ENCODE data around the gene SMAD9. TPM values are rescaled to one million over a fixed set of nuclear protein-coding genes. Genes with fewer than 3 reads are reported as not detected.

SMAD9 gene
- total RNA-seq, 1 experiment from 2014 or later, result 0.19 TPM

DNA sequence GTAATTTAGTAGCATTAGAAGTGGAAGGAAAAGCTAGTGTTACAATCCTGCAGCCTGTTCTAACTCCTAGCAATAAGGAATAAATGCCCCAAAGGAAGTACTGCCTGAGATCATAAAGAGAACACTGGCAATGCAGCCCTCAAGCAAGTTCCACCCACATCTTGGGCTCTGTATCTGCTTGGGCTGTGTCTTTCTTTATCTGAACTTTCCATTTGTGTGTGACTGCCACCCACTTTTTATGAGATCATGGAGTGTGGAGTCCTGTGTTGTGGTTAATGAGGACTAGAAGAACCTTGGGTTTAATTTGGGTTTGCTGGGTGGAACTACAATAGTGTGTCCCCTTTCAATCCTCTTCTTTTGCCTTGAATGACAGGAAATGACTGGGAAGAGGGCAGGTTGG is 62.8 kb downstream of the SMAD9 start:
- Histone ChIP-seq H2AFZ (ENCODE audit: low read length) (no peak overlapping the region), H3K4me3 (ENCODE audit: low read length) (no peak overlapping the region), H3K4me2 (ENCODE audit: low read depth, low read length, poor library complexity, severe bottlenecking) (no peak overlapping the region), H3K36me3 (ENCODE audit: insufficient read depth, low read length) (no peaks in the 10 kb centered on the region), H3K9ac (ENCODE audit: low read length) (no peak overlapping the region), H3K9me3 (ENCODE audit: low read length) (no peaks in the 10 kb centered on the region), H4K20me1 (ENCODE audit: insufficient read depth, low read depth, low read length) (no peaks in the 10 kb centered on the region), H3K27ac (ENCODE audit: low read length) (no peak overlapping the region), H3K27me3 (ENCODE audit: low read length) (no peaks in the 10 kb centered on the region), H3K79me2 (ENCODE audit: low read length) (no peaks in the 10 kb centered on the region), H3K4me1 (ENCODE audit: low read length) (no peaks in the 10 kb centered on the region), H3K9me2 (replicated peaks; ENCODE audit: insufficient read depth, low read length) (no peaks in the 10 kb centered on the region)
- no peak for DNase-seq

DNA sequence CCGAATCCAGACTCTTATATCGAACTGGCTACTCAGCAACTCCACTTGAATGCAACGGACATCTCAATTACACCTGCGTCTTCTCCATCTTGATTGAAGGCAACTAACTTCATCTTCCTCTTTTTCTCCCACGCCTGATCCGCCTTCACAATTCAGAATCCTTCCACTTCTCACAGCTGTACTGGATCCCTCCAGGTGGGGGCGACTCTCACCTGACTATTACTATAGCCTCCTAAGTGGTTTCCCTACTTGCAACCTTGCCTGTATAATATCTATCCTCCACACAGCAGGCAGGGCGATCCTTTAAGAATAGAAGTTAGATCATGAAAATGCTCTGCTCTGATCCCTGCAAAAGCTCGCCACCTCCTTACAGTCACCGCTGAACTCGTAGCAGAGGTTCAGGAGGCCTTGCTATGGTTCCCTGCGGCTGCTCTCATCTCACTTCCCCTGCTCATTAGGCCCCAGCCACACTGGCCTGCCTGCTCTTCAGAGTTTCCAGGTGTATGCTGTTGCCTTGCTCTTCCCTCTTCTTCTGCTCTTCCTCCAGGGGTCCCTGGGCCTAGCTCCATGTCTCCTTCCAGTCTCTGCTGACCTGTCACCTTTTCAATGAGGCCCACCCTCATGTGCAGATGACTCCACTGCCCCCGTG is 69.1 kb downstream of the SMAD9 start:
- Histone ChIP-seq H3K27ac (ENCODE audit: low read length) (no peak overlapping the region), H2AFZ (ENCODE audit: low read length) (no peak overlapping the region), H3K4me3 (ENCODE audit: low read length) (no peak overlapping the region), H3K27me3 (ENCODE audit: low read length) (no peaks in the 10 kb centered on the region), H3K9me3 (ENCODE audit: low read length) (no peaks in the 10 kb centered on the region), H3K36me3 (ENCODE audit: insufficient read depth, low read length) (no peaks in the 10 kb centered on the region), H3K4me2 (ENCODE audit: low read depth, low read length, poor library complexity, severe bottlenecking) (no peak overlapping the region), H3K79me2 (ENCODE audit: low read length) (no peaks in the 10 kb centered on the region), H3K9me2 (replicated peaks; ENCODE audit: insufficient read depth, low read length) (no peaks in the 10 kb centered on the region), H3K4me1 (ENCODE audit: low read length) (peaks cover 4% of the 10 kb centered on the region; the same call in 1 of the 2 replicates), H3K9ac (ENCODE audit: low read length) (no peak overlapping the region), H4K20me1 (ENCODE audit: insufficient read depth, low read depth, low read length) (no peaks in the 10 kb centered on the region)
- peak; percentile 75 for DNase-seq

DNA sequence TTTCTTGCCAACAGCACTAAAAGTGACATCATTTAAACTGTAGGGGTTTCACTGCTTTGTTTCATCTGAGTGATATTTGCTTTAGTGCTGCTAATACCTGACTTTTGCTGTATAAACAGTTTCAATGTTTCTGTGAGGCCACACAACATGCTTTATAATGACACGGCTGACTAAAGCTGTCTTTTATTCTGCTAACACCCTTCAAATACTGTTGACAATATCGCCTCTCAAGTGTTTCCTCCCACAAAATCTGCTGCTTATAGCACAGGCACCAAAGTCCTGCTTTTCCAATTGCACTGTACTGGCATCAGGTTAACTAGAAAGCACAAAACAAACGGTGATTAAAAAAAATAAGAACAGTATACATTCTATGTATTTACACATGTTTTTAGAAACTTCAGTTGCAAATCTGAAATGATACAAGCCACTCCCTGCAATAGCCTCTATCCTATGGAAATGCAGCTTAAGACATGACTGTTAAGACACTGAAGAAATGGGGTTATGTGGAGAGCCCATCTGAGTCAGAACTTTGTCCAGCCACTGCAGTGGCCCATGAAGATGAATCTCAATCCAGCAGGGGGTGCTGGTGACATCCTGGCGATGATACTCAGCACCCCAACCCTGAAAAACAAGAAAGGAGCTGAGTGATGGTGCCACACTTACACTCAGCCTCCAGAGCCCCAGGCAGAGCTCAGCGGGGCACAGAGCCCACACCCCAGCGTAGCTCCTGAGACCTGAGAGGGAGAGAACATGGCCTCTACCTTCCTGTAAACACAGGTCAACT is 71.6 kb downstream of the SMAD9 start:
- no peaks in the 10 kb centered on the region for H3K36me3 ChIP-seq (ENCODE audit: insufficient read depth, low read length)
- no peak overlapping the region for H3K4me3 ChIP-seq (ENCODE audit: low read length)
- no peak overlapping the region for H2AFZ ChIP-seq (ENCODE audit: low read length)
- no peaks in the 10 kb centered on the region for H3K9me3 ChIP-seq (ENCODE audit: low read length)
- no peaks in the 10 kb centered on the region for H3K9me2 ChIP-seq (replicated peaks; ENCODE audit: insufficient read depth, low read length)
- no peak overlapping the region for H3K4me2 ChIP-seq (ENCODE audit: low read depth, low read length, poor library complexity, severe bottlenecking)
- DNase-seq, result peak; percentile 64
- H3K4me1 ChIP-seq (ENCODE audit: low read length), result peaks cover 4% of the 10 kb centered on the region; the same call in 1 of the 2 replicates
- H4K20me1 ChIP-seq (ENCODE audit: insufficient read depth, low read depth, low read length), result 0 out of 2 replicates have a peak, but pooled peaks cover 4% of the 10 kb centered on the region
- H3K9ac ChIP-seq (ENCODE audit: low read length), result no peak overlapping the region
- no peaks in the 10 kb centered on the region for H3K79me2 ChIP-seq (ENCODE audit: low read length)
- no peaks in the 10 kb centered on the region for H3K27me3 ChIP-seq (ENCODE audit: low read length)
- no peak overlapping the region for H3K27ac ChIP-seq (ENCODE audit: low read length)

GRCh38 chr13:36847606-36848005 is 72.4 kb downstream of the SMAD9 start:
- H3K9me3 ChIP-seq (ENCODE audit: low read length), result no peaks in the 10 kb centered on the region
- H3K27ac ChIP-seq (ENCODE audit: low read length), result no peak overlapping the region
- no peak for DNase-seq
- no peaks in the 10 kb centered on the region for H3K9me2 ChIP-seq (replicated peaks; ENCODE audit: insufficient read depth, low read length)
- H3K4me1 ChIP-seq (ENCODE audit: low read length), result peaks cover 4% of the 10 kb centered on the region; the same call in 1 of the 2 replicates
- H3K27me3 ChIP-seq (ENCODE audit: low read length), result no peaks in the 10 kb centered on the region
- H3K9ac ChIP-seq (ENCODE audit: low read length), result no peak overlapping the region
- 0 out of 2 replicates have a peak, but pooled peaks cover 4% of the 10 kb centered on the region for H4K20me1 ChIP-seq (ENCODE audit: insufficient read depth, low read depth, low read length)
- no peaks in the 10 kb centered on the region for H3K36me3 ChIP-seq (ENCODE audit: insufficient read depth, low read length)
- no peaks in the 10 kb centered on the region for H3K79me2 ChIP-seq (ENCODE audit: low read length)
- no peak overlapping the region for H2AFZ ChIP-seq (ENCODE audit: low read length)
- H3K4me3 ChIP-seq (ENCODE audit: low read length), result no peak overlapping the region
- no peak overlapping the region for H3K4me2 ChIP-seq (ENCODE audit: low read depth, low read length, poor library complexity, severe bottlenecking)

- H3K4me1 ChIP-seq (ENCODE audit: low read length), result no peaks in the 10 kb centered on the region
- 0 out of 2 replicates have a peak, but pooled peaks cover 4% of the 10 kb centered on the region for H4K20me1 ChIP-seq (ENCODE audit: insufficient read depth, low read depth, low read length)
- no peaks in the 10 kb centered on the region for H3K36me3 ChIP-seq (ENCODE audit: insufficient read depth, low read length)
- no peak overlapping the region for H2AFZ ChIP-seq (ENCODE audit: low read length)
- no peak overlapping the region for H3K9ac ChIP-seq (ENCODE audit: low read length)
- no peak overlapping the region for H3K27ac ChIP-seq (ENCODE audit: low read length)
- no peaks in the 10 kb centered on the region for H3K27me3 ChIP-seq (ENCODE audit: low read length)
- H3K4me3 ChIP-seq (ENCODE audit: low read length), result no peak overlapping the region
- no peak overlapping the region for H3K4me2 ChIP-seq (ENCODE audit: low read depth, low read length, poor library complexity, severe bottlenecking)
- DNase-seq, result peak; percentile 47
- H3K79me2 ChIP-seq (ENCODE audit: low read length), result no peaks in the 10 kb centered on the region
- no peaks in the 10 kb centered on the region for H3K9me3 ChIP-seq (ENCODE audit: low read length)
- H3K9me2 ChIP-seq (replicated peaks; ENCODE audit: insufficient read depth, low read length), result no peaks in the 10 kb centered on the region
Observed at GRCh38 chr13:36841391-36841790, 78.6 kb downstream of the SMAD9 start.

GRCh38 chr13:36840718-36841250 is 79.3 kb downstream of the SMAD9 start:
- Histone ChIP-seq H3K27me3 (ENCODE audit: low read length) (no peaks in the 10 kb centered on the region), H4K20me1 (ENCODE audit: insufficient read depth, low read depth, low read length) (0 out of 2 replicates have a peak, but pooled peaks cover 4% of the 10 kb centered on the region), H3K4me2 (ENCODE audit: low read depth, low read length, poor library complexity, severe bottlenecking) (no peak overlapping the region), H3K27ac (ENCODE audit: low read length) (no peak overlapping the region), H3K36me3 (ENCODE audit: insufficient read depth, low read length) (no peaks in the 10 kb centered on the region), H3K9me2 (replicated peaks; ENCODE audit: insufficient read depth, low read length) (no peaks in the 10 kb centered on the region), H3K4me3 (ENCODE audit: low read length) (no peak overlapping the region), H3K9me3 (ENCODE audit: low read length) (no peaks in the 10 kb centered on the region), H2AFZ (ENCODE audit: low read length) (no peak overlapping the region), H3K9ac (ENCODE audit: low read length) (no peak overlapping the region), H3K4me1 (ENCODE audit: low read length) (no peaks in the 10 kb centered on the region), H3K79me2 (ENCODE audit: low read length) (no peaks in the 10 kb centered on the region)
- no peak for DNase-seq

GRCh38 chr13:36839981-36840380 is 80.1 kb downstream of the SMAD9 start:
- Histone ChIP-seq H3K9ac (ENCODE audit: low read length) (no peak overlapping the region), H3K4me1 (ENCODE audit: low read length) (no peaks in the 10 kb centered on the region), H4K20me1 (ENCODE audit: insufficient read depth, low read depth, low read length) (no peaks in the 10 kb centered on the region), H3K79me2 (ENCODE audit: low read length) (no peaks in the 10 kb centered on the region), H3K4me3 (ENCODE audit: low read length) (no peak overlapping the region), H3K27me3 (ENCODE audit: low read length) (no peaks in the 10 kb centered on the region), H3K9me3 (ENCODE audit: low read length) (no peaks in the 10 kb centered on the region), H3K9me2 (replicated peaks; ENCODE audit: insufficient read depth, low read length) (no peaks in the 10 kb centered on the region), H2AFZ (ENCODE audit: low read length) (no peak overlapping the region), H3K36me3 (ENCODE audit: insufficient read depth, low read length) (no peaks in the 10 kb centered on the region), H3K27ac (ENCODE audit: low read length) (no peak overlapping the region), H3K4me2 (ENCODE audit: low read depth, low read length, poor library complexity, severe bottlenecking) (no peak overlapping the region)
- no peak for DNase-seq

DNA sequence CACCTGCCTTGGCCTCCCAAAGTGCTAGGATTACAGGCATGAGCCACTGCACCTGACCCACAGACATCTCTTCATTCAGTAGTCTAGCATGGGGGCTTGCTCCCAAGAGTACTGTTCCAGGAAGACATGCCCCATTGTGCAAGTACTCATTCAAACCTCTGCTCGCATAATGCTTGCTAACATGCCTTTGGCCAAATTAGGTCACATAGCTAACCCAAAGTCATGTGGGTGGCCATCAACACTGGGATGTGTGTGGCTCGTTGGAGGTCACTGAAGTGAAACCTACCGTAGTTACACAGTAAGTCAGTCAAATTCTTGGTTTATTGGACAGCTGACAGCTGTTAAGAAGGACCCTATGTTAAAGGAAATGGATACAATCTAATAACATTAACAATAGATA is 80.8 kb downstream of the SMAD9 start:
- no peak for DNase-seq
- Histone ChIP-seq H3K4me1 (ENCODE audit: low read length) (no peaks in the 10 kb centered on the region), H3K27me3 (ENCODE audit: low read length) (no peaks in the 10 kb centered on the region), H3K9me2 (replicated peaks; ENCODE audit: insufficient read depth, low read length) (no peaks in the 10 kb centered on the region), H2AFZ (ENCODE audit: low read length) (no peak overlapping the region), H4K20me1 (ENCODE audit: insufficient read depth, low read depth, low read length) (no peaks in the 10 kb centered on the region), H3K9ac (ENCODE audit: low read length) (no peak overlapping the region), H3K79me2 (ENCODE audit: low read length) (0 out of 2 replicates have a peak, but pooled peaks cover under 1% of the 10 kb centered on the region), H3K36me3 (ENCODE audit: insufficient read depth, low read length) (no peaks in the 10 kb centered on the region), H3K27ac (ENCODE audit: low read length) (no peak overlapping the region), H3K4me2 (ENCODE audit: low read depth, low read length, poor library complexity, severe bottlenecking) (no peak overlapping the region), H3K4me3 (ENCODE audit: low read length) (no peak overlapping the region), H3K9me3 (ENCODE audit: low read length) (no peaks in the 10 kb centered on the region)

Measured in Karpas-422 (cell line).